A549 (cell line): ENCODE measurements around the gene SLC22A14.

Experiments
- HOXA7 ChIP-seq: fragments of 250-450 bp; sonication (Bioruptor Pico); IDR thresholded peaks from 2 replicates; pipeline ENCODE4 v1.5.0; 2020; ENCODE audit warnings: mild to moderate bottlenecking, moderate library complexity
- PHF8 ChIP-seq: fragments of 200-600 bp; sonication (generic); IDR thresholded peaks from 2 replicates; pipeline ENCODE4 v1.6.1; 2016; ENCODE audit warnings: low read depth, mild to moderate bottlenecking, antibody characterized with exemption, moderate library complexity, borderline replicate concordance
- POLR2A ChIP-seq: IDR thresholded peaks from 2 replicates; pipeline ENCODE4 v1.6.1; 2012; ENCODE audit warnings: mild to moderate bottlenecking, low read length
- SMC3 ChIP-seq: fragments of >200 bp; sonication (Bioruptor Twin); formaldehyde crosslinking; IDR thresholded peaks from 3 replicates; pipeline ENCODE4 v1.6.1; 2018; ENCODE audit warnings: inconsistent platforms
- TF ChIP-seq, protein P1 (sequence below): fragments of 200-600 bp; sonication (generic); IDR thresholded peaks from 2 replicates; pipeline ENCODE4 v1.6.1; 2016; ENCODE audit warnings: antibody characterized with exemption, mild to moderate bottlenecking, moderate library complexity
- TF ChIP-seq, protein P2 (sequence below): fragments of >200 bp; sonication (Bioruptor Twin); formaldehyde crosslinking; IDR thresholded peaks from 3 replicates; pipeline ENCODE4 v1.5.1; 2016

GRCh38 chr3:38268522-38268921, 13.6 kb upstream of the SLC22A14 start:
- TF ChIP-seq POLR2A (no peak), HOXA7 (no peak), PHF8 (no peak), SMC3 (no peak)
- TF ChIP-seq, protein P1, sequence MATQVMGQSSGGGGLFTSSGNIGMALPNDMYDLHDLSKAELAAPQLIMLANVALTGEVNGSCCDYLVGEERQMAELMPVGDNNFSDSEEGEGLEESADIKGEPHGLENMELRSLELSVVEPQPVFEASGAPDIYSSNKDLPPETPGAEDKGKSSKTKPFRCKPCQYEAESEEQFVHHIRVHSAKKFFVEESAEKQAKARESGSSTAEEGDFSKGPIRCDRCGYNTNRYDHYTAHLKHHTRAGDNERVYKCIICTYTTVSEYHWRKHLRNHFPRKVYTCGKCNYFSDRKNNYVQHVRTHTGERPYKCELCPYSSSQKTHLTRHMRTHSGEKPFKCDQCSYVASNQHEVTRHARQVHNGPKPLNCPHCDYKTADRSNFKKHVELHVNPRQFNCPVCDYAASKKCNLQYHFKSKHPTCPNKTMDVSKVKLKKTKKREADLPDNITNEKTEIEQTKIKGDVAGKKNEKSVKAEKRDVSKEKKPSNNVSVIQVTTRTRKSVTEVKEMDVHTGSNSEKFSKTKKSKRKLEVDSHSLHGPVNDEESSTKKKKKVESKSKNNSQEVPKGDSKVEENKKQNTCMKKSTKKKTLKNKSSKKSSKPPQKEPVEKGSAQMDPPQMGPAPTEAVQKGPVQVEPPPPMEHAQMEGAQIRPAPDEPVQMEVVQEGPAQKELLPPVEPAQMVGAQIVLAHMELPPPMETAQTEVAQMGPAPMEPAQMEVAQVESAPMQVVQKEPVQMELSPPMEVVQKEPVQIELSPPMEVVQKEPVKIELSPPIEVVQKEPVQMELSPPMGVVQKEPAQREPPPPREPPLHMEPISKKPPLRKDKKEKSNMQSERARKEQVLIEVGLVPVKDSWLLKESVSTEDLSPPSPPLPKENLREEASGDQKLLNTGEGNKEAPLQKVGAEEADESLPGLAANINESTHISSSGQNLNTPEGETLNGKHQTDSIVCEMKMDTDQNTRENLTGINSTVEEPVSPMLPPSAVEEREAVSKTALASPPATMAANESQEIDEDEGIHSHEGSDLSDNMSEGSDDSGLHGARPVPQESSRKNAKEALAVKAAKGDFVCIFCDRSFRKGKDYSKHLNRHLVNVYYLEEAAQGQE = no peak
- TF ChIP-seq, protein P2, sequence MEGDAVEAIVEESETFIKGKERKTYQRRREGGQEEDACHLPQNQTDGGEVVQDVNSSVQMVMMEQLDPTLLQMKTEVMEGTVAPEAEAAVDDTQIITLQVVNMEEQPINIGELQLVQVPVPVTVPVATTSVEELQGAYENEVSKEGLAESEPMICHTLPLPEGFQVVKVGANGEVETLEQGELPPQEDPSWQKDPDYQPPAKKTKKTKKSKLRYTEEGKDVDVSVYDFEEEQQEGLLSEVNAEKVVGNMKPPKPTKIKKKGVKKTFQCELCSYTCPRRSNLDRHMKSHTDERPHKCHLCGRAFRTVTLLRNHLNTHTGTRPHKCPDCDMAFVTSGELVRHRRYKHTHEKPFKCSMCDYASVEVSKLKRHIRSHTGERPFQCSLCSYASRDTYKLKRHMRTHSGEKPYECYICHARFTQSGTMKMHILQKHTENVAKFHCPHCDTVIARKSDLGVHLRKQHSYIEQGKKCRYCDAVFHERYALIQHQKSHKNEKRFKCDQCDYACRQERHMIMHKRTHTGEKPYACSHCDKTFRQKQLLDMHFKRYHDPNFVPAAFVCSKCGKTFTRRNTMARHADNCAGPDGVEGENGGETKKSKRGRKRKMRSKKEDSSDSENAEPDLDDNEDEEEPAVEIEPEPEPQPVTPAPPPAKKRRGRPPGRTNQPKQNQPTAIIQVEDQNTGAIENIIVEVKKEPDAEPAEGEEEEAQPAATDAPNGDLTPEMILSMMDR = no peak
